ENCODE results near the gene KIF26A.

- TF ChIP-seq, protein P1, sequence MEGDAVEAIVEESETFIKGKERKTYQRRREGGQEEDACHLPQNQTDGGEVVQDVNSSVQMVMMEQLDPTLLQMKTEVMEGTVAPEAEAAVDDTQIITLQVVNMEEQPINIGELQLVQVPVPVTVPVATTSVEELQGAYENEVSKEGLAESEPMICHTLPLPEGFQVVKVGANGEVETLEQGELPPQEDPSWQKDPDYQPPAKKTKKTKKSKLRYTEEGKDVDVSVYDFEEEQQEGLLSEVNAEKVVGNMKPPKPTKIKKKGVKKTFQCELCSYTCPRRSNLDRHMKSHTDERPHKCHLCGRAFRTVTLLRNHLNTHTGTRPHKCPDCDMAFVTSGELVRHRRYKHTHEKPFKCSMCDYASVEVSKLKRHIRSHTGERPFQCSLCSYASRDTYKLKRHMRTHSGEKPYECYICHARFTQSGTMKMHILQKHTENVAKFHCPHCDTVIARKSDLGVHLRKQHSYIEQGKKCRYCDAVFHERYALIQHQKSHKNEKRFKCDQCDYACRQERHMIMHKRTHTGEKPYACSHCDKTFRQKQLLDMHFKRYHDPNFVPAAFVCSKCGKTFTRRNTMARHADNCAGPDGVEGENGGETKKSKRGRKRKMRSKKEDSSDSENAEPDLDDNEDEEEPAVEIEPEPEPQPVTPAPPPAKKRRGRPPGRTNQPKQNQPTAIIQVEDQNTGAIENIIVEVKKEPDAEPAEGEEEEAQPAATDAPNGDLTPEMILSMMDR (IDR thresholded peaks at IDR 0.05 in 4 of 5, conservative IDR thresholded peaks at IDR 0.05 in 1 of 5) = no peak
- TF ChIP-seq POLR2A (IDR thresholded peaks at IDR 0.05) = no peak
Observed at GRCh38 chr14:104179564-104180129, 41.3 kb downstream of the KIF26A start.
